B cell (primary cell): ENCODE results near the gene CACNB4. TPM values are rescaled to one million over a fixed set of nuclear protein-coding genes. Genes with fewer than 3 reads are reported as not detected.

Experiments
- ATAC-seq: fragments of 200-7000 bp; cut with Tn5 transposase; one replicate; pipeline ENCODE4 v1.10.0; 2021; ENCODE audit warnings: low read depth, mild to moderate bottlenecking, moderate number of reproducible peaks, moderate library complexity
- CTCF ChIA-PET: fragments of 350-600 bp; sonication (Branson Sonifier 250); formaldehyde crosslinking; loops from one replicate; lab custom pipeline; 2021; ENCODE audit warnings: antibody characterized with exemption, inconsistent platforms; lab: Charles Lee
- POLR2A ChIA-PET: fragments of 350-600 bp; sonication (Branson Sonifier 250); formaldehyde crosslinking; loops from one replicate; lab custom pipeline; 2021; ENCODE audit warnings: antibody characterized with exemption; lab: Charles Lee
- DNase-seq: peaks from one replicate; pipeline ENCODE4 v3.0.0; 2013
- H2AFZ ChIP-seq: 2 replicates; pipeline ENCODE4 v1.6.1; 2012; ENCODE audit warnings: mild to moderate bottlenecking, low read depth, low read length; ENCODE audit not compliant: insufficient read depth, poor library complexity, severe bottlenecking
- H3K27ac ChIP-seq, 2 donors: 1 replicate in 1 of 2; 2 replicates in 1 of 2; pipeline ENCODE4 v1.5.1; 2012 to 2013; ENCODE audit warnings: low read length in 2 of 2, mild to moderate bottlenecking in 2 of 2, moderate library complexity in 1 of 2
- H3K27me3 ChIP-seq, 4 experiments: fragments of 200-600 bp in 1 of 4; sonication (generic) in 1 of 4; replicated peaks in 1 of 4; 1 replicate in 2 of 4; 2 replicates in 2 of 4; pipeline versions ENCODE4 v1.6.1 to v1.7.0; 2013 to 2016; ENCODE audit warnings: low read length in 3 of 4, mild to moderate bottlenecking in 2 of 4, mixed read lengths in 1 of 4, moderate library complexity in 1 of 4; ENCODE audit not compliant: insufficient read depth in 4 of 4, control insufficient read depth in 3 of 4; ENCODE audit errors: control extremely low read depth in 1 of 4
- H3K36me3 ChIP-seq, 2 experiments: replicated peaks in 1 of 2; 1 replicate in 1 of 2; 2 replicates in 1 of 2; pipeline versions ENCODE4 v1.6.1 to v1.7.1; 2013; ENCODE audit warnings: low read length in 1 of 2; ENCODE audit not compliant: insufficient read depth in 2 of 2, control insufficient read depth in 1 of 2; ENCODE audit errors: control extremely low read depth in 1 of 2, extremely low read depth in 1 of 2
- H3K4me1 ChIP-seq, 2 donors: fragments of 200-600 bp in 1 of 2; sonication (generic) in 1 of 2; 1 replicate in 1 of 2; 2 replicates in 1 of 2; pipeline versions ENCODE4 v1.5.1 to v1.6.1; 2013 to 2017; ENCODE audit warnings: low read length in 2 of 2; ENCODE audit not compliant: control insufficient read depth in 2 of 2, insufficient read depth in 2 of 2
- H3K4me2 ChIP-seq: replicated peaks from 2 replicates; pipeline ENCODE3; 2012; ENCODE audit warnings: mild to moderate bottlenecking, low read depth, low read length; ENCODE audit not compliant: poor library complexity, severe bottlenecking
- H3K4me3 ChIP-seq, 5 experiments: fragments of 200-600 bp in 1 of 5; sonication (generic) in 1 of 5; 1 replicate in 3 of 5; 2 replicates in 2 of 5; pipeline versions ENCODE4 v1.5.1 to v1.7.0; 2011 to 2016; ENCODE audit warnings: low read length in 4 of 5, mild to moderate bottlenecking in 4 of 5, low read depth in 2 of 5, control low read depth in 1 of 5, moderate library complexity in 1 of 5; ENCODE audit not compliant: insufficient read depth in 1 of 5; ENCODE audit errors: control extremely low read depth in 1 of 5, extremely low read depth in 1 of 5
- H3K79me2 ChIP-seq: fragments of 200-600 bp; sonication (generic); one replicate; pipeline ENCODE4 v1.6.0; 2016; ENCODE audit warnings: low read length; ENCODE audit not compliant: control insufficient read depth, insufficient read depth
- H3K9ac ChIP-seq: fragments of 200-600 bp; sonication (generic); 2 replicates; pipeline ENCODE4 v1.6.1; 2017; ENCODE audit warnings: mild to moderate bottlenecking, low read length, moderate library complexity
- H3K9me3 ChIP-seq, 3 donors: one replicate each; pipeline versions ENCODE4 v1.6.1 to v1.7.1; 2013; ENCODE audit warnings: low read length in 2 of 3; ENCODE audit not compliant: control insufficient read depth in 2 of 3, insufficient read depth in 1 of 3; ENCODE audit errors: control extremely low read depth in 1 of 3
- H4K20me1 ChIP-seq: 2 replicates; pipeline ENCODE4 v1.6.0; 2012; ENCODE audit warnings: mild to moderate bottlenecking, low read length; ENCODE audit not compliant: insufficient read depth, control insufficient read depth, poor library complexity, severe bottlenecking
- H3K27ac Mint-ChIP-seq: one replicate; pipeline ENCODE4 v1.8.0; 2021; ENCODE audit warnings: mixed read lengths
- H3K27me3 Mint-ChIP-seq: one replicate; pipeline ENCODE4 v1.8.0; 2021; ENCODE audit warnings: mixed read lengths
- H3K4me1 Mint-ChIP-seq: one replicate; pipeline ENCODE4 v1.8.0; 2021; ENCODE audit warnings: mixed read lengths
- H3K4me3 Mint-ChIP-seq: one replicate; pipeline ENCODE4 v1.8.0; 2021; ENCODE audit warnings: mixed read lengths
- H3K9me3 Mint-ChIP-seq: one replicate; pipeline ENCODE4 v1.8.0; 2022; ENCODE audit warnings: mixed read lengths; ENCODE audit not compliant: insufficient read depth
- CTCF ChIP-seq: fragments of 200-600 bp; IDR thresholded peaks from one replicate; pipeline ENCODE4 v1.8.0; 2022; ENCODE audit warnings: antibody characterized with exemption, mild to moderate bottlenecking
- EZH2 ChIP-seq: IDR thresholded peaks from 2 replicates; pipeline ENCODE4 v1.6.1; 2012; ENCODE audit warnings: borderline replicate concordance, low read depth, mild to moderate bottlenecking, moderate library complexity, low read length; ENCODE audit not compliant: insufficient read depth, poor library complexity, severe bottlenecking
- WGBS: methylation state at CpG from one replicate; pipeline ENCODE4 v1.1.5; 2013; ENCODE audit warnings: missing lambda C conversion rate; ENCODE audit not compliant: insufficient coverage; 5-methylcytosine and 5-hydroxymethylcytosine counted together
- intact Hi-C: fragments of 100-400 bp; cut with micrococcal nuclease; formaldehyde crosslinking; loops from one replicate; pipeline ENCODE4 v1.10.0; 2022
- polyA plus RNA-seq: library from polyadenylated mRNA; depleted of rRNA; stranded (reverse); fragments of >200 nt; gene quantifications from 2 replicates; pipeline ENCODE4 v1.2.3, GENCODE V29; 2012
- total RNA-seq, 2 donors: library from RNA; stranded (reverse); fragments of 120-200 nt in 1 of 2; gene quantifications; 1 replicate in 1 of 2; 2 replicates in 1 of 2; pipeline versions ENCODE4 v1.2.3 to v1.2.4, GENCODE V29; 2013 to 2022

CACNB4 gene
- total and polyA plus RNA-seq, 2 donors (not counting 1 experiment from before 2014, with no cell fraction given), result 0.12 to 1.4 TPM

DNA sequence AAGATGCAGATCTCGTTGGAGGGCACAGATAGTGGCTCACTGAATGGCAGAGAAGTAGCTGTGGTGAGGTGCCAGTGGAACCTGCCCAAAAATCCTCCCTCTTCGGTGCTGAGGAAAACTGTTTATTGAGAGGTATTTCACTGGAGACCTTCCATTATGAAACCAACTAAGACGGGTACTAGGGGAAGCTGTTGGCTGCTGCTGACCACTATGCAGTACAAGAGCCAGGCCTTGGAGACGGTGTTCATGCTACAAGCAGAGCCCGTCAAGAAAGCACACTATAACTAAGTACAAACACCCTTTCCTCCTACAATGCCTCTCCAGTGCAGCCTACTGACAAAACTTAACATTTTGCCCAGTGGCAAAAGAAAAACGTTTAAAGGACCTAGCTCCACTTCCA lies 275.2 kb downstream of the CACNB4 start:
- no peaks in the 10 kb centered on the region for H3K27me3 Mint-ChIP-seq
- peaks cover 0 to 5% of the 10 kb centered on the region in 2 experiments for H3K36me3 ChIP-seq
- no peak overlapping the region for H3K9ac ChIP-seq
- H3K9me3 Mint-ChIP-seq, result no peaks in the 10 kb centered on the region
- intact Hi-C loops, result no loop called here
- H3K79me2 ChIP-seq, result peaks cover 91% of the 10 kb centered on the region
- TF ChIP-seq CTCF (no peak), EZH2 (no peak)
- H3K9me3 ChIP-seq, result no peaks in the 10 kb centered on the region
- WGBS, result 97% methylated on average over 4 of the region's 6 CpGs
- H3K27ac Mint-ChIP-seq, result no peak overlapping the region
- ChIA-PET CTCF (no interaction called here), POLR2A (no interaction called here)
- DNase-seq (no peak), ATAC-seq (no peak)
- peaks cover 67% of the 10 kb centered on the region for H3K4me1 Mint-ChIP-seq
- H3K27ac ChIP-seq, result no peak overlapping the region
- H3K4me3 ChIP-seq, result no peak overlapping the region
- peaks cover 47% of the 10 kb centered on the region for H4K20me1 ChIP-seq
- no peak overlapping the region for H3K4me3 Mint-ChIP-seq
- H3K27me3 ChIP-seq, result no peaks in the 10 kb centered on the region
- no peak overlapping the region for H3K4me2 ChIP-seq
- peaks cover 15 to 24% of the 10 kb centered on the region in 2 donors for H3K4me1 ChIP-seq
- no peak overlapping the region for H2AFZ ChIP-seq

DNA sequence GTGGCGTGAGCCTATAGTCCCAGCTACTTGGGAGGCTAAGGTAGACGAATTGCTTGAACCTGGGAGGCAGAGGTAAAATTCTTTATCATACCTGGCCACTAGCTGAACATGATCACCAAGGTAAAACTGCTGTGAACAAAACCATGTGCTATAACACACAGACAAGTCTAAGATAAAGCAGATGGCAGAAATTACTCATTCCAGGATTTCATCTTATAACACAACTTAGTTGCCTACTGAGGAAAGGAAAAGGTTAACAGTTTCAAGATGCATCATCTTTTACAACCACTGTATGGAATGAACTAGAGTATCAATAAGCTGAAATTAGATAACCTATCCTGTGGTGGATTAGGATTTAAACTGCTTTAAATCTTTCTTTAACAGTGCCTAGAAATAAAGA lies 278.9 kb downstream of the CACNB4 start:
- Histone ChIP-seq H2AFZ (no peak overlapping the region), H3K79me2 (peaks cover 86% of the 10 kb centered on the region), H3K4me1 (peaks cover 0 to 3% of the 10 kb centered on the region in 2 donors), H3K36me3 (peaks cover 5 to 12% of the 10 kb centered on the region in 2 experiments), H3K9ac (no peak overlapping the region), H3K4me3 (no peak overlapping the region), H4K20me1 (peaks cover 67% of the 10 kb centered on the region), H3K27me3 (no peaks in the 10 kb centered on the region), H3K4me2 (no peak overlapping the region), H3K27ac (no peak overlapping the region), H3K9me3 (no peaks in the 10 kb centered on the region)
- no peaks in the 10 kb centered on the region for H3K27me3 Mint-ChIP-seq
- ChIA-PET POLR2A (interaction anchor here (0.7 kb wide), 1 partner anchor 410 kb away, joined by 4 read pairs; no protein-coding TSS in a partner anchor), CTCF (no interaction called here)
- no peaks in the 10 kb centered on the region for H3K9me3 Mint-ChIP-seq
- intact Hi-C loops, result no loop called here
- ATAC-seq (no peak), DNase-seq (no peak)
- H3K27ac Mint-ChIP-seq, result no peak overlapping the region
- peaks cover 43% of the 10 kb centered on the region for H3K4me1 Mint-ChIP-seq
- TF ChIP-seq EZH2, result no peak
- TF ChIP-seq CTCF, result no peak
- 74% methylated on average over 2 of the region's 2 CpGs for WGBS
- no peak overlapping the region for H3K4me3 Mint-ChIP-seq
